Kasumi-1 (cell line): ENCODE data around the gene CCR9.

Source experiments
- DNase-seq, 2 experiments: peaks; one replicate each; lab custom pipeline; 2025; lab: John Stamatoyannopoulos, UW

CCR9 gene

GRCh38 chr3:45908761-45909160 is 22.4 kb downstream of the CCR9 start:
- DNase-seq: no peak

- no peak for DNase-seq
Measured at GRCh38 chr3:45909542-45909941, 23.2 kb downstream of the CCR9 start.

GRCh38 chr3:45910892-45911291 is 24.5 kb downstream of the CCR9 start:
- DNase-seq: no peak

GRCh38 chr3:45911511-45912226 is 25.3 kb downstream of the CCR9 start:
- DNase-seq: no peak

- DNase-seq: no peak
Measured at GRCh38 chr3:45912435-45912834, 26.1 kb downstream of the CCR9 start.

- no peak for DNase-seq
Measured at GRCh38 chr3:45914362-45915058, 28.2 kb downstream of the CCR9 start.

GRCh38 chr3:45915059-45915439 is 28.7 kb downstream of the CCR9 start:
- no peak for DNase-seq

GRCh38 chr3:45915518-45916231 is 29.3 kb downstream of the CCR9 start:
- no peak for DNase-seq

- DNase-seq: no peak
Measured at GRCh38 chr3:45917146-45917898, 31.0 kb downstream of the CCR9 start.

GRCh38 chr3:45921158-45922038 is 35.1 kb downstream of the CCR9 start:
- no peak for DNase-seq

- no peak for DNase-seq
Measured at GRCh38 chr3:45922039-45922326, 35.6 kb downstream of the CCR9 start.

GRCh38 chr3:45922950-45923590 is 36.7 kb downstream of the CCR9 start:
- no peak for DNase-seq

GRCh38 chr3:45923755-45924154 is 37.4 kb downstream of the CCR9 start:
- no peak for DNase-seq

- DNase-seq: no peak
Measured at GRCh38 chr3:45927881-45928280, 41.5 kb downstream of the CCR9 start.

- DNase-seq: peak; percentile 62 to 63
Measured at GRCh38 chr3:45929042-45929679, 42.8 kb downstream of the CCR9 start.

GRCh38 chr3:45931496-45931895 is 45.2 kb downstream of the CCR9 start:
- DNase-seq: no peak

GRCh38 chr3:45932112-45932511 is 45.8 kb downstream of the CCR9 start:
- no peak for DNase-seq

- no peak for DNase-seq
Measured at GRCh38 chr3:45933591-45933990, 47.2 kb downstream of the CCR9 start.

- DNase-seq: no peak
Measured at GRCh38 chr3:45936261-45936660, 49.9 kb downstream of the CCR9 start.

- DNase-seq: no peak
Measured at GRCh38 chr3:45937206-45938042, 51.1 kb downstream of the CCR9 start.
